ENCODE data around the gene SOX18. TPM values are rescaled to one million over a fixed set of nuclear protein-coding genes. Genes with fewer than 3 reads are reported as not detected.
"Not testable (repeated sequence)": the region's sequence is repeated elsewhere in the genome, so short reads cannot be mapped to it uniquely, and the experiment has no call there.

Gene SOX18
- polyA plus RNA-seq, 3 donors, result not detected

DNA sequence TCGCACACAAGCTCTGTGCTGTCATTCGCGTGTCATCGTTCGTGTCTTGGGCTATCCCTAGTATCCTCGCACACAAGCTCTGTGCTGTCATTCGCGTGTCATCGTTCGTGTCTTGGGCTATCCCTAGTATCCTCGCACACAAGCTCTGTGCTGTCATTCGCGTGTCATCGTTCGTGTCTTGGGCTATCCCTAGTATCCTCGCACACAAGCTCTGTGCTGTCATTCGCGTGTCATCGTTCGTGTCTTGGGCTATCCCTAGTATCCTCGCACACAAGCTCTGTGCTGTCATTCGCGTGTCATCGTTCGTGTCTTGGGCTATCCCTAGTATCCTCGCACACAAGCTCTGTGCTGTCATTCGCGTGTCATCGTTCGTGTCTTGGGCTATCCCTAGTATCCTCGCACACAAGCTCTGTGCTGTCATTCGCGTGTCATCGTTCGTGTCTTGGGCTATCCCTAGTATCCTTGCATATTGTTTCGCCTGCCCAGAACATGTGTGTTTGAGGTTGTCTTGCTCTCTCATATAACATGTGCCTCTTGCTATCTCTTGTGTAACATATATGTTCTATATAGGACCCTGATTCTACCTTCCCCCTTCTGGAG lies 37.9 kb upstream of the SOX18 start:
- intact Hi-C loops (cut with micrococcal nuclease); H3K27ac Mint-ChIP-seq; H3K4me3 Mint-ChIP-seq; H3K27ac ChIP-seq (ENCODE audit: low read depth in 1 of 2, low read length in 2 of 2); H3K9ac ChIP-seq (ENCODE audit: insufficient read depth, low read length, poor library complexity, severe bottlenecking); H3K36me3 Mint-ChIP-seq; H3K4me3 ChIP-seq (replicated peaks in 1 of 3; ENCODE audit: low read depth in 2 of 3, low read length in 3 of 3); H2AFZ ChIP-seq (ENCODE audit: insufficient read depth, low read depth, low read length, poor library complexity, severe bottlenecking); H3K79me2 ChIP-seq (ENCODE audit: insufficient read depth, low read length); DNase-seq; H3K36me3 ChIP-seq (replicated peaks in 1 of 2; ENCODE audit: control insufficient read depth in 1 of 2, insufficient read depth in 2 of 2, low read length in 2 of 2); H3K4me2 ChIP-seq (replicated peaks; ENCODE audit: extremely low read depth, low read length, poor library complexity, severe bottlenecking): not testable (repeated sequence)
- Histone ChIP-seq H3K4me1 (ENCODE audit: control insufficient read depth in 1 of 2, insufficient read depth in 2 of 2, low read length in 2 of 2) (peaks cover 20 to 26% of the 10 kb centered on the region in 2 donors), H4K20me1 (ENCODE audit: insufficient read depth, low read length) (peaks cover 80% of the 10 kb centered on the region), H3K27me3 (ENCODE audit: control insufficient read depth in 2 of 2, insufficient read depth in 2 of 2, low read length in 2 of 2) (peaks cover 9 to 20% of the 10 kb centered on the region in 2 donors), H3K9me3 (replicated peaks in 1 of 2; ENCODE audit: control insufficient read depth in 1 of 2, insufficient read depth in 1 of 2, low read length in 2 of 2) (peaks cover 8 to 14% of the 10 kb centered on the region in 2 donors)
- peaks cover 6 to 12% (median 11%) of the 10 kb centered on the region in 7 donors for H3K9me3 Mint-ChIP-seq
- H3K27me3 Mint-ChIP-seq (ENCODE audit: low read depth in 3 of 3), result peaks cover 20 to 29% (median 21%) of the 10 kb centered on the region in 3 donors
- no CpG with 5 or more reads among the region's 36 CpGs for WGBS (ENCODE audit: insufficient coverage)
- peaks cover 19% of the 10 kb centered on the region for H3K4me1 Mint-ChIP-seq

DNA sequence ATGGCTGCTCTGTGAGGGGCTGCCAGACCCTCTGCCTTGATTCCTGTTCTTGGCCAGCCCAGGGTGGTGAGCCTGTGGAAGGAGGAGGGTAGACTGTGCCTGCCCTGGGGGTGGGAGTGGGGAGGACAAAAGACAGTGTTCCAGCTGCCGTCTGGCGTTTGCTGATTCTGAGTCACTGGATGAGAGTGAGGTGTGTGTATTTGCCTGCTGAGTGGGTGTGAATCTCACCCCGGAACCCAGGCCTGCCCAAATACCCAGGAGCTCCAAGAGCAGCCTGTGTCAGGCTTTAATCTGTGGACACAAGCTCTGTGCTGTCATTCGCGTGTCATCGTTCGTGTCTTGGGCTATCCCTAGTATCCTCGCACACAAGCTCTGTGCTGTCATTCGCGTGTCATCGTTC lies 37.4 kb upstream of the SOX18 start:
- TF ChIP-seq, protein P1, sequence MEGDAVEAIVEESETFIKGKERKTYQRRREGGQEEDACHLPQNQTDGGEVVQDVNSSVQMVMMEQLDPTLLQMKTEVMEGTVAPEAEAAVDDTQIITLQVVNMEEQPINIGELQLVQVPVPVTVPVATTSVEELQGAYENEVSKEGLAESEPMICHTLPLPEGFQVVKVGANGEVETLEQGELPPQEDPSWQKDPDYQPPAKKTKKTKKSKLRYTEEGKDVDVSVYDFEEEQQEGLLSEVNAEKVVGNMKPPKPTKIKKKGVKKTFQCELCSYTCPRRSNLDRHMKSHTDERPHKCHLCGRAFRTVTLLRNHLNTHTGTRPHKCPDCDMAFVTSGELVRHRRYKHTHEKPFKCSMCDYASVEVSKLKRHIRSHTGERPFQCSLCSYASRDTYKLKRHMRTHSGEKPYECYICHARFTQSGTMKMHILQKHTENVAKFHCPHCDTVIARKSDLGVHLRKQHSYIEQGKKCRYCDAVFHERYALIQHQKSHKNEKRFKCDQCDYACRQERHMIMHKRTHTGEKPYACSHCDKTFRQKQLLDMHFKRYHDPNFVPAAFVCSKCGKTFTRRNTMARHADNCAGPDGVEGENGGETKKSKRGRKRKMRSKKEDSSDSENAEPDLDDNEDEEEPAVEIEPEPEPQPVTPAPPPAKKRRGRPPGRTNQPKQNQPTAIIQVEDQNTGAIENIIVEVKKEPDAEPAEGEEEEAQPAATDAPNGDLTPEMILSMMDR (IDR thresholded peaks at IDR 0.05), result no peak
- H3K9me3 Mint-ChIP-seq, result peaks cover 6 to 12% (median 11%) of the 10 kb centered on the region in 7 donors
- H3K9ac ChIP-seq (ENCODE audit: insufficient read depth, low read length, poor library complexity, severe bottlenecking), result no peak overlapping the region
- 100% methylated on average over 3 of the region's 11 CpGs for WGBS (ENCODE audit: insufficient coverage)
- H3K36me3 Mint-ChIP-seq, result peaks cover 6 to 8% of the 10 kb centered on the region in 2 donors
- intact Hi-C loops (cut with micrococcal nuclease), result no loop called here
- H3K9me3 ChIP-seq (replicated peaks in 1 of 2; ENCODE audit: control insufficient read depth in 1 of 2, insufficient read depth in 1 of 2, low read length in 2 of 2), result peaks cover 8 to 14% of the 10 kb centered on the region in 2 donors
- H3K27ac Mint-ChIP-seq, result no peak overlapping the region
- DNase-seq, result no peak
- no peak overlapping the region for H3K27ac ChIP-seq (ENCODE audit: low read depth in 1 of 2, low read length in 2 of 2)
- peaks cover 25 to 31% of the 10 kb centered on the region in 2 donors for H3K4me1 ChIP-seq (ENCODE audit: control insufficient read depth in 1 of 2, insufficient read depth in 2 of 2, low read length in 2 of 2)
- no peaks in the 10 kb centered on the region for H3K36me3 ChIP-seq (replicated peaks in 1 of 2; ENCODE audit: control insufficient read depth in 1 of 2, insufficient read depth in 2 of 2, low read length in 2 of 2)
- peaks cover 9 to 20% of the 10 kb centered on the region in 2 donors for H3K27me3 ChIP-seq (ENCODE audit: control insufficient read depth in 2 of 2, insufficient read depth in 2 of 2, low read length in 2 of 2)
- peaks cover 21% of the 10 kb centered on the region for H3K4me1 Mint-ChIP-seq
- H3K27me3 Mint-ChIP-seq (ENCODE audit: low read depth in 3 of 3), result peaks cover 20 to 30% (median 22%) of the 10 kb centered on the region in 3 donors
- no peak overlapping the region for H3K4me2 ChIP-seq (replicated peaks; ENCODE audit: extremely low read depth, low read length, poor library complexity, severe bottlenecking)
- no peak overlapping the region for H3K4me3 ChIP-seq (replicated peaks in 1 of 3; ENCODE audit: low read depth in 2 of 3, low read length in 3 of 3)
- H2AFZ ChIP-seq (ENCODE audit: insufficient read depth, low read depth, low read length, poor library complexity, severe bottlenecking), result no peak overlapping the region
- H3K79me2 ChIP-seq (ENCODE audit: insufficient read depth, low read length), result peaks cover 8% of the 10 kb centered on the region
- H4K20me1 ChIP-seq (ENCODE audit: insufficient read depth, low read length), result peaks cover 80% of the 10 kb centered on the region
- no peak overlapping the region for H3K4me3 Mint-ChIP-seq

All from CD14-positive monocyte (primary cell).